CD14-positive monocyte (primary cell): ENCODE data around the gene PRKCA. TPM values are rescaled to one million over a fixed set of nuclear protein-coding genes. Genes with fewer than 3 reads are reported as not detected.

ENCODE experiments used
- DNase-seq, 3 donors: peaks; one replicate each; pipeline ENCODE4 v3.0.0-alpha.2; 2011 to 2022
- H2AFZ ChIP-seq: 2 replicates; pipeline ENCODE4 v1.6.0; 2012; ENCODE audit warnings: mild to moderate bottlenecking, low read depth, low read length, inconsistent platforms; ENCODE audit not compliant: insufficient read depth, poor library complexity, severe bottlenecking
- H3K27ac ChIP-seq, 2 donors: 1 replicate in 1 of 2; 2 replicates in 1 of 2; pipeline ENCODE4 v1.5.1; 2012 to 2013; ENCODE audit warnings: low read length in 2 of 2, control low read depth in 1 of 2, inconsistent platforms in 1 of 2, low read depth in 1 of 2, mild to moderate bottlenecking in 1 of 2
- H3K27me3 ChIP-seq, 2 donors: one replicate each; pipeline versions ENCODE4 v1.6.0 to v1.6.1; 2011 to 2013; ENCODE audit warnings: low read length in 2 of 2; ENCODE audit not compliant: control insufficient read depth in 2 of 2, insufficient read depth in 2 of 2
- H3K36me3 ChIP-seq, 2 donors: replicated peaks in 1 of 2; 1 replicate in 1 of 2; 2 replicates in 1 of 2; pipeline versions ENCODE4 v1.5.1 to v1.6.1; 2012 to 2013; ENCODE audit warnings: low read length in 2 of 2, control low read depth in 1 of 2, inconsistent platforms in 1 of 2, mild to moderate bottlenecking in 1 of 2; ENCODE audit not compliant: insufficient read depth in 2 of 2, control insufficient read depth in 1 of 2
- H3K4me1 ChIP-seq, 2 donors: 1 replicate in 1 of 2; 2 replicates in 1 of 2; pipeline versions ENCODE4 v1.5.1 to v1.6.1; 2012 to 2013; ENCODE audit warnings: low read length in 2 of 2, control low read depth in 1 of 2, inconsistent platforms in 1 of 2, mild to moderate bottlenecking in 1 of 2, moderate library complexity in 1 of 2; ENCODE audit not compliant: insufficient read depth in 2 of 2, control insufficient read depth in 1 of 2
- H3K4me2 ChIP-seq: replicated peaks from 2 replicates; pipeline ENCODE3; 2012; ENCODE audit warnings: low read length, moderate library complexity, mild to moderate bottlenecking; ENCODE audit not compliant: poor library complexity, severe bottlenecking; ENCODE audit errors: extremely low read depth
- H3K4me3 ChIP-seq, 3 experiments: fragments of 200-600 bp in 1 of 3; sonication (generic) in 1 of 3; replicated peaks in 1 of 3; 1 replicate in 2 of 3; 2 replicates in 1 of 3; pipeline ENCODE4 v1.5.1; 2011 to 2013; ENCODE audit warnings: low read length in 3 of 3, mild to moderate bottlenecking in 3 of 3, control low read depth in 2 of 3, low read depth in 2 of 3, inconsistent platforms in 1 of 3, moderate library complexity in 1 of 3
- H3K79me2 ChIP-seq: 2 replicates; pipeline ENCODE4 v1.6.0; 2012; ENCODE audit warnings: mild to moderate bottlenecking, control low read depth, inconsistent platforms, low read length, moderate library complexity; ENCODE audit not compliant: insufficient read depth
- H3K9ac ChIP-seq: 2 replicates; pipeline ENCODE4 v1.6.0; 2017; ENCODE audit warnings: low read length, mild to moderate bottlenecking; ENCODE audit not compliant: insufficient read depth, poor library complexity, severe bottlenecking
- H3K9me3 ChIP-seq, 2 donors: replicated peaks in 1 of 2; 1 replicate in 1 of 2; 2 replicates in 1 of 2; pipeline versions ENCODE4 v1.5.1 to v1.6.1; 2012 to 2013; ENCODE audit warnings: low read length in 2 of 2, control low read depth in 1 of 2; ENCODE audit not compliant: control insufficient read depth in 1 of 2, insufficient read depth in 1 of 2
- H4K20me1 ChIP-seq: 2 replicates; pipeline ENCODE4 v1.6.0; 2012; ENCODE audit warnings: mild to moderate bottlenecking, low read length, control low read depth, moderate library complexity; ENCODE audit not compliant: insufficient read depth
- H3K27ac Mint-ChIP-seq, 7 donors: one replicate each; pipeline ENCODE4 v1.8.0; 2020; ENCODE audit warnings: mild to moderate bottlenecking in 7 of 7, mixed read lengths in 7 of 7, moderate library complexity in 6 of 7, inconsistent platforms in 2 of 7
- H3K27me3 Mint-ChIP-seq, 3 donors: one replicate each; pipeline ENCODE4 v1.8.0; 2021 to 2022; ENCODE audit warnings: low read depth in 3 of 3, mild to moderate bottlenecking in 3 of 3, mixed read lengths in 3 of 3, moderate library complexity in 3 of 3, inconsistent platforms in 1 of 3
- H3K36me3 Mint-ChIP-seq, 2 donors: one replicate each; pipeline ENCODE4 v1.8.0; 2020; ENCODE audit warnings: mixed read lengths in 2 of 2, inconsistent platforms in 1 of 2, mild to moderate bottlenecking in 1 of 2
- H3K4me1 Mint-ChIP-seq: one replicate; pipeline ENCODE4 v1.8.0; 2020; ENCODE audit warnings: mild to moderate bottlenecking, mixed read lengths
- H3K4me3 Mint-ChIP-seq, 2 donors: one replicate each; pipeline ENCODE4 v1.8.0; 2020; ENCODE audit warnings: mild to moderate bottlenecking in 2 of 2, mixed read lengths in 2 of 2, moderate library complexity in 1 of 2
- H3K9me3 Mint-ChIP-seq, 7 donors: one replicate each; pipeline ENCODE4 v1.8.0; 2020 to 2022; ENCODE audit warnings: mixed read lengths in 7 of 7, mild to moderate bottlenecking in 6 of 7, moderate library complexity in 6 of 7, inconsistent platforms in 2 of 7
- CTCF ChIP-seq: fragments of 200-600 bp; IDR thresholded peaks from one replicate; pipeline ENCODE4 v1.8.0; 2022; ENCODE audit warnings: antibody characterized with exemption, mild to moderate bottlenecking
- WGBS: methylation state at CpG from one replicate; pipeline ENCODE4 v1.1.5; 2013; ENCODE audit warnings: missing lambda C conversion rate; ENCODE audit not compliant: insufficient coverage; 5-methylcytosine and 5-hydroxymethylcytosine counted together
- intact Hi-C, 2 donors: fragments of 100-400 bp; cut with micrococcal nuclease; formaldehyde crosslinking; loops; one replicate each; pipeline versions ENCODE4 v1.15.0 to v1.15.1; 2023
- polyA plus RNA-seq, 3 donors: library from polyadenylated mRNA; depleted of rRNA in 1 of 3; unstranded in 2 of 3; stranded (reverse) in 1 of 3; fragments of 300-500 nt in 2 of 3; fragments of >200 nt in 1 of 3; fragmentation: Illumina TruSeq in 2 of 3; gene quantifications; 1 replicate in 2 of 3; 2 replicates in 1 of 3; pipeline ENCODE4 v1.2.3, GENCODE V29; 2012 to 2021

The PRKCA gene
- polyA plus RNA-seq, 3 donors, result 0.22 to 7.1 (median 0.30) TPM

GRCh38 chr17:66764506-66764905 lies 462.1 kb downstream of the PRKCA start:
- H3K4me1 Mint-ChIP-seq, result no peaks in the 10 kb centered on the region
- Histone ChIP-seq H3K4me1 (no peaks in the 10 kb centered on the region), H3K9ac (no peak overlapping the region), H3K27me3 (no peaks in the 10 kb centered on the region), H2AFZ (no peak overlapping the region), H3K27ac (no peak overlapping the region), H4K20me1 (no peaks in the 10 kb centered on the region), H3K4me3 (no peak overlapping the region), H3K79me2 (no peaks in the 10 kb centered on the region), H3K4me2 (no peak overlapping the region), H3K9me3 (peaks cover 0 to 3% of the 10 kb centered on the region in 2 donors), H3K36me3 (no peaks in the 10 kb centered on the region)
- intact Hi-C loops, result no loop called here
- H3K36me3 Mint-ChIP-seq, result peaks cover 14 to 24% of the 10 kb centered on the region in 2 donors
- H3K9me3 Mint-ChIP-seq, result peaks cover 4 to 11% (median 6%) of the 10 kb centered on the region in 7 donors
- WGBS, result 100% methylated on average over 2 of the region's 2 CpGs
- no peak for TF ChIP-seq CTCF
- no peak overlapping the region for H3K27ac Mint-ChIP-seq
- no peak overlapping the region for H3K4me3 Mint-ChIP-seq
- no peak for DNase-seq
- peaks cover 0 to 4% (median 2%) of the 10 kb centered on the region in 3 donors for H3K27me3 Mint-ChIP-seq

- Histone ChIP-seq H2AFZ (no peak overlapping the region), H3K27me3 (no peaks in the 10 kb centered on the region), H3K4me1 (no peaks in the 10 kb centered on the region), H4K20me1 (no peaks in the 10 kb centered on the region), H3K36me3 (no peaks in the 10 kb centered on the region), H3K79me2 (no peaks in the 10 kb centered on the region), H3K4me2 (no peak overlapping the region), H3K9ac (no peak overlapping the region), H3K27ac (no peak overlapping the region), H3K4me3 (no peak overlapping the region), H3K9me3 (peaks cover 0 to 3% of the 10 kb centered on the region in 2 donors)
- no peak for TF ChIP-seq CTCF
- Mint-ChIP-seq H3K36me3 (peaks cover 18 to 23% of the 10 kb centered on the region in 2 donors), H3K27me3 (peaks cover 0 to 2% (median 2%) of the 10 kb centered on the region in 3 donors), H3K4me3 (no peak overlapping the region), H3K9me3 (peaks cover 4 to 11% (median 6%) of the 10 kb centered on the region in 7 donors), H3K4me1 (no peaks in the 10 kb centered on the region), H3K27ac (peak overlapping the region in 1 of 7 donors; percentile 1)
- intact Hi-C loops, result no loop called here
- no peak for DNase-seq
- no CpG with 5 or more reads among the region's 3 CpGs for WGBS
Measured at GRCh38 chr17:66767154-66767933, 464.9 kb downstream of the PRKCA start.
